ENCODE data around the gene ITPRID2.

- TF ChIP-seq CTCF (IDR thresholded peaks at IDR 0.05; ENCODE audit: insufficient read depth, low read length, poor library complexity, severe bottlenecking): no peak
- TF ChIP-seq EZH2phosphoT487 (conservative IDR thresholded peaks at IDR 0.05; ENCODE audit: low read length): no peak
Observed at GRCh38 chr2:181848261-181848886, 43.2 kb upstream of the ITPRID2 start.

Data from SU-DHL-6 (cell line).